Osteocyte (in vitro differentiated cells): ENCODE measurements around the gene ODAPH. TPM values are rescaled to one million over a fixed set of nuclear protein-coding genes. Genes with fewer than 3 reads are reported as not detected.

Source experiments
- DNase-seq: peaks from one replicate; pipeline ENCODE4 v3.0.0; 2021; ENCODE audit warnings: mixed read lengths; ENCODE audit not compliant: unreplicated experiment; ENCODE audit errors: extremely low spot score
- H3K27ac Mint-ChIP-seq: one replicate; pipeline ENCODE4 v1.8.0; 2021; ENCODE audit warnings: mild to moderate bottlenecking, mixed read lengths; ENCODE audit not compliant: unreplicated experiment
- H3K27me3 Mint-ChIP-seq: one replicate; pipeline ENCODE4 v1.8.0; 2021; ENCODE audit warnings: mixed read lengths; ENCODE audit not compliant: unreplicated experiment
- H3K36me3 Mint-ChIP-seq: one replicate; pipeline ENCODE4 v1.8.0; 2021; ENCODE audit warnings: mixed read lengths; ENCODE audit not compliant: unreplicated experiment
- H3K4me1 Mint-ChIP-seq: one replicate; pipeline ENCODE4 v1.8.0; 2021; ENCODE audit warnings: mixed read lengths; ENCODE audit not compliant: unreplicated experiment
- H3K4me3 Mint-ChIP-seq: one replicate; pipeline ENCODE4 v1.8.0; 2021; ENCODE audit warnings: mild to moderate bottlenecking, moderate library complexity, mixed read lengths; ENCODE audit not compliant: unreplicated experiment
- H3K9me3 Mint-ChIP-seq: one replicate; pipeline ENCODE4 v1.8.0; 2021; ENCODE audit warnings: mixed read lengths; ENCODE audit not compliant: unreplicated experiment
- total RNA-seq: library from RNA; stranded (reverse); gene quantifications from 2 replicates; pipeline ENCODE4 v1.2.1, GENCODE V29; 2021
- TF ChIP-seq, protein P1 (sequence below): fragments of 200-600 bp; sonication (generic); IDR thresholded peaks from 2 replicates; pipeline ENCODE4 v1.5.0; 2021; ENCODE audit warnings: antibody characterized with exemption, mild to moderate bottlenecking, moderate library complexity

Gene ODAPH
- total RNA-seq, 1 donor from 2014 or later = not detected

DNA sequence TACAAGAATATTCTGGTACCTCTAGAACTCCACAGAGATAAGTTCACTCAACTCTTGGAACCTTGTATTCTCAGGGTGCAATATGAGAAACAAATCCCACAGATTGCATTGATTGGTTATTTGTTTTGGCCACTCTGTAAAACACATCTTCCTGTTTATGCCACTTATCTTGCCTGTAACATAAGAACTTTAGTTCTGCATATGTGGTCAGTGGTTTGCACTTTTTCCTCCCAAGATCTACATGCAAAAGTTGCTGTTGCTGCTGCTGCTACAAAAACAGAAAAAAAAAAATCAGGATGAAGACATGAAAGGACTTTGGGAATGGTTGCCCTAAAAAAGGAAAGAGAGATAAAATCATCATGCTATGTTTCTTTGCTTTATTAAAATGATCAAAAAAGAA lies 9.6 kb downstream of the ODAPH start:
- TF ChIP-seq, protein P1, sequence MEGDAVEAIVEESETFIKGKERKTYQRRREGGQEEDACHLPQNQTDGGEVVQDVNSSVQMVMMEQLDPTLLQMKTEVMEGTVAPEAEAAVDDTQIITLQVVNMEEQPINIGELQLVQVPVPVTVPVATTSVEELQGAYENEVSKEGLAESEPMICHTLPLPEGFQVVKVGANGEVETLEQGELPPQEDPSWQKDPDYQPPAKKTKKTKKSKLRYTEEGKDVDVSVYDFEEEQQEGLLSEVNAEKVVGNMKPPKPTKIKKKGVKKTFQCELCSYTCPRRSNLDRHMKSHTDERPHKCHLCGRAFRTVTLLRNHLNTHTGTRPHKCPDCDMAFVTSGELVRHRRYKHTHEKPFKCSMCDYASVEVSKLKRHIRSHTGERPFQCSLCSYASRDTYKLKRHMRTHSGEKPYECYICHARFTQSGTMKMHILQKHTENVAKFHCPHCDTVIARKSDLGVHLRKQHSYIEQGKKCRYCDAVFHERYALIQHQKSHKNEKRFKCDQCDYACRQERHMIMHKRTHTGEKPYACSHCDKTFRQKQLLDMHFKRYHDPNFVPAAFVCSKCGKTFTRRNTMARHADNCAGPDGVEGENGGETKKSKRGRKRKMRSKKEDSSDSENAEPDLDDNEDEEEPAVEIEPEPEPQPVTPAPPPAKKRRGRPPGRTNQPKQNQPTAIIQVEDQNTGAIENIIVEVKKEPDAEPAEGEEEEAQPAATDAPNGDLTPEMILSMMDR = no peak
- Mint-ChIP-seq H3K4me3 (no peak overlapping the region), H3K9me3 (no peaks in the 10 kb centered on the region), H3K27ac (no peak overlapping the region), H3K27me3 (peaks cover 37% of the 10 kb centered on the region), H3K4me1 (no peaks in the 10 kb centered on the region), H3K36me3 (no peaks in the 10 kb centered on the region)
- no peak for DNase-seq

DNA sequence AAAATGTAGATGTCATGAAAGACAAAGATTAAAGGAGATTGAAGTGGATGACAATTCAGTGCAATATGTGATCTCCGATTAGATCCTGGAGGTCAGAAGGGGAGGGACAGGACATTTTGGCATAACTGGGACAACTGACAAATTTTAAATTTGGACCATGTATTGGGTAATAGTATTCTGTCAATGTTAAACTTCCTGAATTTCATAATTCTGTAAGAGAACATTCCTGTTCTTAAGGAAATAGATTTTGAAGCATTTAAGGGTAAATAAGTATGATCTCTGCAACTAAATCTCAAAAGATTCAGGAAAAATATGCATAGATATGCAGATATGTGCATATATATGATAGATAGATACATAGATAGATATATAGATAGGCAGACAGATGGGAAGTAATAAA lies 11.0 kb downstream of the ODAPH start:
- Mint-ChIP-seq H3K27ac (no peak overlapping the region), H3K36me3 (no peaks in the 10 kb centered on the region), H3K4me1 (no peaks in the 10 kb centered on the region), H3K4me3 (no peak overlapping the region), H3K9me3 (no peaks in the 10 kb centered on the region), H3K27me3 (peaks cover 41% of the 10 kb centered on the region)
- no peak for DNase-seq
- TF ChIP-seq, protein P1 = no peak

DNA sequence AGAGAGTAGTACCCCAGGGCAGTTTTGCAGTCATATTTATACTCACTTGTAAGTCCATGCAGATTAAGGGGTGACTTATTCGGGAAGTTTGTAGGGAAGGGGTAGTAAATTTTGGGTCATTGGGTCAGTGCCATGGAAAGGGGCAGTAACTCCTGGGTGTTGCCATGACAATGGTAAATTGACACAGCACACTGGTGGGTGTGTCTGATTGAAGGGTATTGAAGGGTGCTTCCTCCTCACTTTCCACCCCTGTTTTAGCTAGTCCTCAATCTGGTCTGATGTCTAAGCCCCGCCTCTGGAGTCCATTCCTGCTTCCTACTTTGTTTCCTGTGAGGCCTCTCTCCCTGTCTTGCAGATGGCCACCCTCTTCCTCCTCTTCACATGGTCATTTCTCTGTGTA lies 11.9 kb downstream of the ODAPH start:
- H3K36me3 Mint-ChIP-seq = no peaks in the 10 kb centered on the region
- TF ChIP-seq, protein P1 = no peak
- H3K27me3 Mint-ChIP-seq = peaks cover 48% of the 10 kb centered on the region
- H3K4me3 Mint-ChIP-seq = no peak overlapping the region
- H3K4me1 Mint-ChIP-seq = no peaks in the 10 kb centered on the region
- H3K27ac Mint-ChIP-seq = no peak overlapping the region
- no peaks in the 10 kb centered on the region for H3K9me3 Mint-ChIP-seq
- no peak for DNase-seq

DNA sequence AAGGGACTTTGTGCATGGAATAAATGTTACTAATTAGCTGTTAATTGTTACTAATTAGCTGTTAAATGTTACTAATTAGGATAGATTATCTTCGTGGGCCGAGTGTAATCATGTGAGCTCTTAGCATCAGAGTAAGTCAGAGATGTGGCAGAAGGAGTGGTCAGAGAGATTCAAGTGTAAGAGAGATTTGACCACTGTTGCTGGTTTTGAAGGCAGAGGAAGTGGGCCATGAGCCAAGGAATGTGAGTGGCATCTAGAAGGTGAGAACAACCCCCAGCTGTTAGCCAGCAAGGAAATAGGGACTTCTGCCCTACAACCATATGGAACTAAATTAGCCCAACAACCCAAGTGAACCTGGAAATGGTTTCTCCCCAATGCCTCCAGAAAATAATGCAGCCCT lies 28.2 kb downstream of the ODAPH start:
- no peak overlapping the region for H3K27ac Mint-ChIP-seq
- no peak overlapping the region for H3K4me3 Mint-ChIP-seq
- peaks cover 12% of the 10 kb centered on the region for H3K9me3 Mint-ChIP-seq
- peaks cover 12% of the 10 kb centered on the region for H3K36me3 Mint-ChIP-seq
- H3K4me1 Mint-ChIP-seq = no peaks in the 10 kb centered on the region
- H3K27me3 Mint-ChIP-seq = no peaks in the 10 kb centered on the region
- no peak for DNase-seq
- TF ChIP-seq, protein P1 = no peak

DNA sequence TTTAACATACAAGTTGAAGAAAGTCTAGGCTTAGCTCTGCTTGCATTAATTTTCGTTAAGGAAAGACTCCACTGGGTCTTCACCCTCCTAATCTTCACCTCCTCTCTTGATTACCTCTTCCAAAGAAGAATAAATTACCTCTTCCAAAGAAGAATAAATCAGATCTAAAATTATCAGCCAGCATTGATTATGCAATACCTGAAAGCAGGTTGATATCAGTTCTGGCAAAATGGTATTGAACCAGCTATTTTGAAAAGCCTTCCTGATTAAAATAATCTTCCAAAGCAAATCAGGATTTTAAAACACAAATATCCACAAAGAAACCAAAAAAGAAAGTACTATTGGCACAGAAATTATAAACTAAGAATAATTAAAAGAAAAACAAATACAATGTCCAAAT lies 37.5 kb downstream of the ODAPH start:
- TF ChIP-seq, protein P1 = no peak
- Mint-ChIP-seq H3K27ac (no peak overlapping the region), H3K27me3 (no peaks in the 10 kb centered on the region), H3K36me3 (peaks cover 3% of the 10 kb centered on the region), H3K4me1 (no peaks in the 10 kb centered on the region), H3K4me3 (no peak overlapping the region), H3K9me3 (no peaks in the 10 kb centered on the region)
- DNase-seq = no peak
